Esophagus muscularis mucosa (tissue), 4 donors: ENCODE results near the gene DYNLL1. TPM values are rescaled to one million over a fixed set of nuclear protein-coding genes. Genes with fewer than 3 reads are reported as not detected.
A peak's percentile ranks its signal among the peaks of the same experiment; 100 is the strongest.

ENCODE experiments used
- DNase-seq: peaks from one replicate; pipeline ENCODE4 v3.0.0-alpha.2; 2017; ENCODE audit errors: extremely low spot score
- H3K27ac ChIP-seq, 4 donors: fragments of 200-600 bp; sonication (generic); replicated peaks in 1 of 4; 1 replicate in 3 of 4; 2 replicates in 1 of 4; pipeline ENCODE4 v1.5.1; 2016 to 2019; ENCODE audit warnings: mild to moderate bottlenecking in 1 of 4
- H3K27me3 ChIP-seq, 4 donors: fragments of 200-600 bp; sonication (generic); one replicate each; pipeline versions ENCODE4 v1.5.1 to v1.6.0; 2016 to 2019
- H3K36me3 ChIP-seq, 4 donors: fragments of 200-600 bp; sonication (generic); one replicate each; pipeline ENCODE4 v1.5.1; 2016 to 2019
- H3K4me1 ChIP-seq, 4 donors: fragments of 200-600 bp; sonication (generic); one replicate each; pipeline ENCODE4 v1.5.1; 2016 to 2019
- H3K4me3 ChIP-seq, 4 donors: fragments of 200-600 bp; sonication (generic); 1 replicate in 2 of 4; 2 replicates in 2 of 4; pipeline ENCODE4 v1.5.1; 2016 to 2019; ENCODE audit warnings: mild to moderate bottlenecking in 4 of 4, moderate library complexity in 1 of 4
- H3K9me3 ChIP-seq, 4 donors: fragments of 200-600 bp; sonication (generic); 1 replicate in 3 of 4; 2 replicates in 1 of 4; pipeline ENCODE4 v1.5.1; 2016 to 2019
- CTCF ChIP-seq, 3 experiments: fragments of 200-600 bp in 2 of 3; fragments of 450-650 bp in 1 of 3; sonication (generic) in 2 of 3; IDR thresholded peaks; one replicate each; pipeline ENCODE4 v1.5.1; 2017 to 2019; ENCODE audit warnings: antibody characterized with exemption in 3 of 3, mild to moderate bottlenecking in 2 of 3, moderate library complexity in 1 of 3
- EP300 ChIP-seq: sonication (generic); formaldehyde crosslinking; IDR thresholded peaks from one replicate; pipeline ENCODE4 v1.6.1; 2017; ENCODE audit warnings: antibody characterized with exemption
- POLR2A ChIP-seq: fragments of 450-650 bp; IDR thresholded peaks from one replicate; pipeline ENCODE4 v1.6.1; 2017; ENCODE audit warnings: antibody characterized with exemption, moderate library complexity, mild to moderate bottlenecking, low read depth
- POLR2AphosphoS5 ChIP-seq, 2 donors: sonication (generic); formaldehyde crosslinking; IDR thresholded peaks; one replicate each; pipeline ENCODE4 v1.6.1; 2017; ENCODE audit warnings: antibody characterized with exemption in 2 of 2
- WGBS: methylation state at CpG from one replicate; pipeline ENCODE4 v1.1.5; 2018; 5-methylcytosine and 5-hydroxymethylcytosine counted together
- intact Hi-C: fragments of 100-400 bp; cut with DNase I; formaldehyde crosslinking; loops from one replicate; pipeline ENCODE4 v1.15.1; 2023
- total RNA-seq, 4 donors: library from RNA; depleted of rRNA; stranded (reverse); fragments of >200 nt; gene quantifications; one replicate each; pipeline versions ENCODE4 v1.1.0 to v1.2.1, GENCODE V29; 2016

DYNLL1 gene
- total RNA-seq, 4 donors from 2014 or later: 229 to 289 (median 269) TPM

GRCh38 chr12:120468325-120468820 is 27.5 kb upstream of the DYNLL1 start:
- Histone ChIP-seq H3K27ac (peak overlapping the region; percentile 94 to 97 (median 96)), H3K4me1 (peaks cover 27 to 51% (median 44%) of the 10 kb centered on the region in 4 donors), H3K9me3 (no peaks in the 10 kb centered on the region), H3K4me3 (peak overlapping the region; percentile 90 to 97 (median 92)), H3K27me3 (no peaks in the 10 kb centered on the region), H3K36me3 (peaks cover 8 to 43% (median 31%) of the 10 kb centered on the region in 4 donors)
- 2% methylated on average over 15 of the region's 23 CpGs for WGBS
- intact Hi-C loops: no loop called here
- TF ChIP-seq EP300 (no peak), POLR2AphosphoS5 (IDR thresholded peaks at IDR 0.05) (no peak), POLR2A (no peak), CTCF (IDR thresholded peaks at IDR 0.05) (no peak)
- DNase-seq: no peak

- no peak for DNase-seq
- Histone ChIP-seq H3K27me3 (no peaks in the 10 kb centered on the region), H3K9me3 (no peaks in the 10 kb centered on the region), H3K4me1 (peaks cover 27 to 51% (median 44%) of the 10 kb centered on the region in 4 donors), H3K36me3 (peaks cover 2 to 37% (median 26%) of the 10 kb centered on the region in 4 donors), H3K4me3 (peak overlapping the region; percentile 90 to 97 (median 92)), H3K27ac (peak overlapping the region; percentile 94 to 97 (median 96))
- intact Hi-C loops: no loop called here
- no peak for TF ChIP-seq EP300
- TF ChIP-seq POLR2AphosphoS5 (IDR thresholded peaks at IDR 0.05): no peak
- TF ChIP-seq POLR2A: no peak
- no peak for TF ChIP-seq CTCF (IDR thresholded peaks at IDR 0.05)
- WGBS: 1% methylated on average over 27 of the region's 57 CpGs
These were observed 27.0 kb upstream of the DYNLL1 start for GRCh38 chr12:120468821-120469449.

GRCh38 chr12:120469450-120470149 is 26.3 kb upstream of the DYNLL1 start, which contains the start of gene SRSF9:
Gene SRSF9, minus strand, starts transcription at chr12:120469748. Its CDS starts 139 bp downstream, at chr12:120469609.
- Histone ChIP-seq H3K9me3 (no peaks in the 10 kb centered on the region), H3K4me3 (peak within 1 kb of the TSS; percentile 90 to 97 (median 92)), H3K27ac (peak within 1 kb of the TSS; percentile 94 to 97 (median 96)), H3K4me1 (peaks cover 27 to 51% (median 44%) of the 10 kb centered on the region in 4 donors), H3K27me3 (no peaks in the 10 kb centered on the region), H3K36me3 (peaks cover 0 to 31% (median 19%) of the 10 kb centered on the region in 4 donors)
- WGBS: 0% methylated on average over 1 of the region's 88 CpGs
- peak; percentile 97 for DNase-seq
- intact Hi-C loops: no loop called here
- peak; percentile 85 to 93 (median 93) for TF ChIP-seq CTCF (IDR thresholded peaks at IDR 0.05)
- peak; percentile 33 for TF ChIP-seq POLR2A
- no peak for TF ChIP-seq EP300
- peak; percentile 87 to 98 for TF ChIP-seq POLR2AphosphoS5 (IDR thresholded peaks at IDR 0.05)

- 69% methylated on average over 24 of the region's 26 CpGs for WGBS
- intact Hi-C loops: no loop called here
These were observed 25.6 kb upstream of the DYNLL1 start for GRCh38 chr12:120470150-120470784.

More at GRCh38 chr12:120470150-120470784, 25.6 kb upstream of the DYNLL1 start:
- H3K36me3 ChIP-seq: peaks cover 0 to 24% (median 12%) of the 10 kb centered on the region in 4 donors
- peak overlapping the region; percentile 94 to 97 (median 96) for H3K27ac ChIP-seq
- no peaks in the 10 kb centered on the region for H3K9me3 ChIP-seq
- DNase-seq: no peak
- peaks cover 27 to 51% (median 44%) of the 10 kb centered on the region in 4 donors for H3K4me1 ChIP-seq
- no peaks in the 10 kb centered on the region for H3K27me3 ChIP-seq
- TF ChIP-seq POLR2AphosphoS5 (IDR thresholded peaks at IDR 0.05) (no peak), CTCF (IDR thresholded peaks at IDR 0.05) (no peak), POLR2A (no peak), EP300 (no peak)
- peak overlapping the region; percentile 90 to 97 (median 92) for H3K4me3 ChIP-seq
